Sigmoid colon (tissue), 4 donors: ENCODE results near the gene RSPRY1.

Experiments used
- POLR2AphosphoS5 ChIP-seq, 4 donors: sonication (generic); formaldehyde crosslinking; IDR thresholded peaks; one replicate each; pipeline ENCODE4 v1.6.1; 2017; ENCODE audit warnings: antibody characterized with exemption in 4 of 4
- TF ChIP-seq, protein P1 (sequence below), 4 experiments: fragments of 450-650 bp in 3 of 4; fragments of 200-600 bp in 1 of 4; IDR thresholded peaks; one replicate each; pipeline ENCODE4 v1.5.1; 2016 to 2019; ENCODE audit warnings: antibody characterized with exemption in 4 of 4, mild to moderate bottlenecking in 3 of 4, moderate library complexity in 2 of 4

DNA sequence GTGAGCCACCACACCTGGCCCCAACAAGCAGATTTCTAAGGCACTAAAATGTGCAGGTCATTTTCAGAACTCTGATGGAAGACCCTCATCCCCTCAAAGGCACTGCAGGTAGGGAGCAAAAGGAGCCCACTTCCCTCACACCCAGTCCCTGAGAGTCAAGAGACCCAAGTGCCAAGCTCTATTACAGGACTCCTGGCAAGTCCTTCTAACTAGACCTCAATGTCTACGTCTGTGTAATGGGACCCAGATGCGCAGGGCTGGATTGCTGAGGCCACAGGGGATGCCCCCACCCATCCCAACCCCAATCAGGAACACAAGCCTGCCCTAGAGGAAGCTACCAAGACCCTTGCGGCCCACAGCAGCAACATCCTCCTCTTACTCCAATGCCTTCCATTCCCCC, 95.7 kb downstream of the RSPRY1 start:
- TF ChIP-seq POLR2AphosphoS5 (IDR thresholded peaks at IDR 0.05) = no peak
- TF ChIP-seq, protein P1, sequence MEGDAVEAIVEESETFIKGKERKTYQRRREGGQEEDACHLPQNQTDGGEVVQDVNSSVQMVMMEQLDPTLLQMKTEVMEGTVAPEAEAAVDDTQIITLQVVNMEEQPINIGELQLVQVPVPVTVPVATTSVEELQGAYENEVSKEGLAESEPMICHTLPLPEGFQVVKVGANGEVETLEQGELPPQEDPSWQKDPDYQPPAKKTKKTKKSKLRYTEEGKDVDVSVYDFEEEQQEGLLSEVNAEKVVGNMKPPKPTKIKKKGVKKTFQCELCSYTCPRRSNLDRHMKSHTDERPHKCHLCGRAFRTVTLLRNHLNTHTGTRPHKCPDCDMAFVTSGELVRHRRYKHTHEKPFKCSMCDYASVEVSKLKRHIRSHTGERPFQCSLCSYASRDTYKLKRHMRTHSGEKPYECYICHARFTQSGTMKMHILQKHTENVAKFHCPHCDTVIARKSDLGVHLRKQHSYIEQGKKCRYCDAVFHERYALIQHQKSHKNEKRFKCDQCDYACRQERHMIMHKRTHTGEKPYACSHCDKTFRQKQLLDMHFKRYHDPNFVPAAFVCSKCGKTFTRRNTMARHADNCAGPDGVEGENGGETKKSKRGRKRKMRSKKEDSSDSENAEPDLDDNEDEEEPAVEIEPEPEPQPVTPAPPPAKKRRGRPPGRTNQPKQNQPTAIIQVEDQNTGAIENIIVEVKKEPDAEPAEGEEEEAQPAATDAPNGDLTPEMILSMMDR (IDR thresholded peaks at IDR 0.05) = no peak
